GM12878 (cell line): ENCODE data around the gene ZNF668. TPM values are rescaled to one million over a fixed set of nuclear protein-coding genes. Genes with fewer than 3 reads are reported as not detected.

Experiments used
- ATAC-seq: fragments of 200-7000 bp; cut with Tn5 transposase; 3 replicates; pipeline ENCODE4 v1.9.1; 2020; ENCODE audit warnings: mild to moderate bottlenecking, moderate library complexity
- BruUV-seq: library from RNA; stranded (reverse); fragments of 400-500 nt; replicated peaks from 2 replicates; lab custom pipeline; 2021; lab: Mats Ljungman, UMichigan
- CTCF ChIA-PET: fragments of 300-600 bp; sonication (Branson Sonifier 250); formaldehyde crosslinking; extraction: SDS; loops from one replicate; lab custom pipeline; 2021; ENCODE audit warnings: inconsistent platforms; lab: Yijun Ruan, JAX
- POLR2A ChIA-PET: fragments of 350-600 bp; formaldehyde crosslinking; extraction: SDS; loops from one replicate; lab custom pipeline; 2021; ENCODE audit warnings: inconsistent platforms; lab: Charles Lee
- RAD21 ChIA-PET: fragments of 300-600 bp; sonication (Branson Sonifier 250); formaldehyde crosslinking; loops from one replicate; lab custom pipeline; 2023; ENCODE audit warnings: antibody characterized with exemption; ENCODE audit not compliant: unreplicated experiment; lab: Charles Lee
- SMC1A ChIA-PET: fragments of 300-600 bp; sonication (Branson Sonifier 250); formaldehyde crosslinking; loops from one replicate; lab custom pipeline; 2023; ENCODE audit not compliant: unreplicated experiment, uncharacterized antibody; lab: Charles Lee
- DNase-seq: peaks from one replicate; pipeline ENCODE4 v3.0.0-alpha.2; 2011; ENCODE audit warnings: low read depth, low spot score
- FAIRE-seq: peaks from 3 replicates; lab custom pipeline; 2011; peaks lifted over from hg19 to GRCh38; lab: Jason Lieb, UNC
- H2AFZ ChIP-seq: 2 replicates; pipeline ENCODE4 v1.6.0; 2011; ENCODE audit warnings: low read depth, low read length, control low read depth; ENCODE audit not compliant: control insufficient read depth
- H3K27ac ChIP-seq: 2 replicates; pipeline ENCODE4 v1.5.1; 2011; ENCODE audit warnings: control low read depth; ENCODE audit not compliant: control insufficient read depth, insufficient read depth
- H3K27me3 ChIP-seq, 2 experiments: replicated peaks in 1 of 2; 2 replicates each; pipeline versions ENCODE4 v1.6.0 to v1.6.1; 2011; ENCODE audit warnings: low read length in 1 of 2; ENCODE audit not compliant: control insufficient read depth in 2 of 2, insufficient read depth in 2 of 2
- H3K36me3 ChIP-seq, 2 experiments: 2 replicates each; pipeline ENCODE4 v1.5.1; 2011; ENCODE audit warnings: low read length in 1 of 2; ENCODE audit not compliant: control insufficient read depth in 2 of 2, insufficient read depth in 2 of 2
- H3K4me1 ChIP-seq: 2 replicates; pipeline ENCODE4 v1.6.1; 2011; ENCODE audit warnings: mild to moderate bottlenecking, low read length, moderate library complexity, mixed read lengths; ENCODE audit not compliant: control insufficient read depth, insufficient read depth
- H3K4me2 ChIP-seq: 2 replicates; pipeline ENCODE4 v1.6.0; 2011; ENCODE audit warnings: control low read depth; ENCODE audit not compliant: control insufficient read depth, insufficient read depth
- H3K4me3 ChIP-seq: fragments of 200-600 bp; sonication (generic); 2 replicates; pipeline ENCODE4 v1.5.1; 2016
- H3K79me2 ChIP-seq: 2 replicates; pipeline ENCODE4 v1.6.0; 2011; ENCODE audit warnings: low read length; ENCODE audit not compliant: control insufficient read depth, insufficient read depth
- H3K9ac ChIP-seq: 2 replicates; pipeline ENCODE4 v1.8.0; 2011; ENCODE audit warnings: low read length, control low read depth, mixed read lengths; ENCODE audit not compliant: control insufficient read depth, insufficient read depth
- H3K9me3 ChIP-seq: replicated peaks from 3 replicates; pipeline ENCODE4 v1.5.1; 2011; ENCODE audit warnings: mild to moderate bottlenecking, low read length; ENCODE audit not compliant: control insufficient read depth, insufficient read depth
- H4K20me1 ChIP-seq: 2 replicates; pipeline ENCODE4 v1.6.0; 2011; ENCODE audit not compliant: control insufficient read depth, insufficient read depth
- EP300 ChIP-seq, 2 experiments: fragments of 150-350 bp in 1 of 2; IDR thresholded peaks; 2 replicates each; pipeline ENCODE4 v1.6.1; 2011 to 2012; ENCODE audit warnings: low read depth in 2 of 2, low read length in 2 of 2, borderline replicate concordance in 1 of 2, improper control_type of control experiment in 1 of 2, inconsistent platforms in 1 of 2; ENCODE audit not compliant: control insufficient read depth in 1 of 2
- POLR2A ChIP-seq: IDR thresholded peaks from 2 replicates; pipeline ENCODE4 v1.6.1; 2011; ENCODE audit warnings: low read depth, mild to moderate bottlenecking, low read length
- RAD21 ChIP-seq: IDR thresholded peaks from 2 replicates; pipeline ENCODE4 v1.6.1; 2011; ENCODE audit warnings: mild to moderate bottlenecking, low read depth, low read length, moderate library complexity; ENCODE audit not compliant: insufficient read depth
- WGBS: methylation state at CpG from one replicate; pipeline ENCODE4 v1.1.6; 2016; ENCODE audit warnings: low lambda C conversion rate; ENCODE audit not compliant: insufficient replicate concordance, insufficient coverage; ENCODE audit errors: missing lambda C conversion rate; 5-methylcytosine and 5-hydroxymethylcytosine counted together
- in situ Hi-C: fragments of 300-500 bp; cut with MboI; formaldehyde crosslinking; loops from 9 replicates; pipeline ENCODE4 v1.14.3; 2018; ENCODE audit warnings: mixed read lengths
- intact Hi-C: fragments of 100-400 bp; cut with micrococcal nuclease; formaldehyde crosslinking; loops from one replicate; pipeline ENCODE4 v1.14.2; 2022; ENCODE audit not compliant: unreplicated experiment
- polyA plus RNA-seq, 11 experiments: library from polyadenylated mRNA; depleted of rRNA in 4 of 11; unstranded in 6 of 11; stranded (reverse) in 5 of 11; fragments of >200 nt; fragmentation: Nextera tagmentation in 4 of 11; fragmentation: Illumina TruSeq in 1 of 11; extraction: Ambion mirVana in 4 of 11; extraction: Trizol in 1 of 11; gene quantifications; 1 replicate in 1 of 11; 2 replicates in 10 of 11; pipeline versions ENCODE4 v1.2.1 to v1.2.3, GENCODE V29; 2011 to 2016; ENCODE audit warnings: inconsistent platforms in 2 of 11, missing spikeins in 2 of 11, low read depth in 1 of 11
- total RNA-seq, 4 experiments: library from RNA; depleted of rRNA in 3 of 4; stranded (reverse); fragments of >200 nt in 3 of 4; fragmentation: Illumina TruSeq in 1 of 4; extraction: Trizol in 1 of 4; gene quantifications; 2 replicates each; pipeline versions ENCODE4 v1.2.1 to v1.2.3, GENCODE V29; 2013 to 2021
- TF ChIP-seq, protein P1 (sequence below): fragments of 450-650 bp; formaldehyde crosslinking; IDR thresholded peaks from 2 replicates; pipeline ENCODE4 v1.5.0; 2022; ENCODE audit warnings: mild to moderate bottlenecking, missing genetic modification characterization

Gene ZNF668
- total and polyA plus RNA-seq, 10 of the 15 experiments (the other 5 are each of a cell fraction or from before 2014, with no cell fraction given): 0.05 to 20.7 (median 10.0) TPM; not detected in 1

DNA sequence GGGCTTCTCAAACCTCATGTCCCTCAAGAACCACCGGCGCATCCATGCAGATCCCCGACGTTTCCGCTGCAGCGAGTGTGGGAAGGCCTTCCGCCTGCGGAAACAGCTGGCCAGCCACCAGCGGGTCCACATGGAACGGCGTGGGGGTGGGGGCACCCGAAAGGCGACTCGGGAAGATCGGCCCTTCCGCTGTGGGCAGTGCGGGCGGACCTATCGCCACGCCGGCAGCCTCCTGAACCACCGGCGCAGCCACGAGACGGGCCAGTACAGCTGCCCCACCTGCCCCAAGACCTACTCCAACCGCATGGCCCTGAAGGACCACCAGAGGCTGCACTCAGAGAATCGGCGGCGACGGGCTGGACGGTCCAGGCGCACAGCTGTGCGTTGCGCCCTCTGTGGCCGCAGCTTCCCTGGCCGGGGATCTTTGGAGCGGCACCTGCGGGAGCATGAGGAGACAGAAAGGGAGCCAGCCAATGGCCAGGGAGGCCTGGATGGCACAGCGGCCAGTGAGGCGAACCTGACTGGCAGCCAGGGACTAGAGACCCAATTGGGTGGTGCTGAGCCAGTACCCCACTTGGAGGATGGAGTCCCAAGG, 6.1 kb upstream of the ZNF668 start (continued):
- TF ChIP-seq, protein P1, sequence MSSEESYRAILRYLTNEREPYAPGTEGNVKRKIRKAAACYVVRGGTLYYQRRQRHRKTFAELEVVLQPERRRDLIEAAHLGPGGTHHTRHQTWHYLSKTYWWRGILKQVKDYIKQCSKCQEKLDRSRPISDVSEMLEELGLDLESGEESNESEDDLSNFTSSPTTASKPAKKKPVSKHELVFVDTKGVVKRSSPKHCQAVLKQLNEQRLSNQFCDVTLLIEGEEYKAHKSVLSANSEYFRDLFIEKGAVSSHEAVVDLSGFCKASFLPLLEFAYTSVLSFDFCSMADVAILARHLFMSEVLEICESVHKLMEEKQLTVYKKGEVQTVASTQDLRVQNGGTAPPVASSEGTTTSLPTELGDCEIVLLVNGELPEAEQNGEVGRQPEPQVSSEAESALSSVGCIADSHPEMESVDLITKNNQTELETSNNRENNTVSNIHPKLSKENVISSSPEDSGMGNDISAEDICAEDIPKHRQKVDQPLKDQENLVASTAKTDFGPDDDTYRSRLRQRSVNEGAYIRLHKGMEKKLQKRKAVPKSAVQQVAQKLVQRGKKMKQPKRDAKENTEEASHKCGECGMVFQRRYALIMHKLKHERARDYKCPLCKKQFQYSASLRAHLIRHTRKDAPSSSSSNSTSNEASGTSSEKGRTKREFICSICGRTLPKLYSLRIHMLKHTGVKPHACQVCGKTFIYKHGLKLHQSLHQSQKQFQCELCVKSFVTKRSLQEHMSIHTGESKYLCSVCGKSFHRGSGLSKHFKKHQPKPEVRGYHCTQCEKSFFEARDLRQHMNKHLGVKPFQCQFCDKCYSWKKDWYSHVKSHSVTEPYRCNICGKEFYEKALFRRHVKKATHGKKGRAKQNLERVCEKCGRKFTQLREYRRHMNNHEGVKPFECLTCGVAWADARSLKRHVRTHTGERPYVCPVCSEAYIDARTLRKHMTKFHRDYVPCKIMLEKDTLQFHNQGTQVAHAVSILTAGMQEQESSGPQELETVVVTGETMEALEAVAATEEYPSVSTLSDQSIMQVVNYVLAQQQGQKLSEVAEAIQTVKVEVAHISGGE: no peak
- no peak for TF ChIP-seq RAD21

DNA sequence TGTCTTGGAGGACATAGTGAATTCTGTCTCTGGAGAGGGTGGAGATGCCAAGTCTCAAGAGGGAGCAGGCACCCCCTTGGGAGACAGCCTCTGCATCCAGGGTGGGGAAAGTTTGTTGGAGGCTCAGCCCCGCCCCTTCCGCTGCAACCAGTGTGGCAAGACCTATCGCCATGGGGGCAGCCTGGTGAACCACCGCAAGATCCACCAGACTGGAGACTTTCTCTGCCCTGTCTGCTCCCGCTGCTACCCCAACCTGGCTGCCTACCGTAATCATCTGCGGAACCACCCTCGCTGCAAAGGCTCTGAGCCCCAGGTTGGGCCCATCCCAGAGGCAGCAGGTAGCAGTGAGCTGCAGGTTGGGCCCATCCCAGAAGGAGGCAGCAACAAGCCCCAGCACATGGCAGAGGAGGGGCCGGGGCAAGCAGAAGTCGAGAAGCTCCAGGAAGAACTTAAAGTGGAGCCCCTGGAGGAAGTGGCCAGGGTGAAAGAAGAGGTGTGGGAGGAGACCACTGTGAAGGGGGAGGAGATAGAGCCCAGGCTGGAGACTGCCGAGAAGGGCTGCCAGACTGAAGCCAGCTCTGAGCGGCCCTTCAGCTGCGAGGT, 5.4 kb upstream of the ZNF668 start:
- in situ Hi-C loops: no loop called here
- H3K9ac ChIP-seq: no peak overlapping the region

More for the DNA sequence above, 5.4 kb upstream of the ZNF668 start:
- 99% methylated on average over 13 of the region's 13 CpGs for WGBS
- no peak for ATAC-seq
- Histone ChIP-seq H3K36me3 (peaks cover 8 to 14% of the 10 kb centered on the region in 2 experiments; a peak in 3 of 4 replicates), H3K27ac (no peak overlapping the region), H3K4me3 (no peak overlapping the region)
- intact Hi-C loops: loop anchor here (10.0 kb wide), 1 partner anchor 85 kb away; no protein-coding TSS in a partner anchor
- no TSS peak for BruUV-seq
- TF ChIP-seq EP300 (IDR thresholded peaks at IDR 0.05; ENCODE audit: borderline replicate concordance in 1 of 2, control insufficient read depth in 1 of 2, low read depth in 2 of 2, low read length in 2 of 2): no peak
- TF ChIP-seq POLR2A: 0 out of 2 replicates have a peak, but pooled peaks have one; percentile 27
- TF ChIP-seq, all 136 proteins: peak for 1
- DNase-seq (no peak), FAIRE-seq (no peak)
- Histone ChIP-seq H3K4me2 (no peak overlapping the region), H3K9me3 (no peaks in the 10 kb centered on the region), H4K20me1 (no peaks in the 10 kb centered on the region; the same call in 1 of the 2 replicates), H3K27me3 (no peaks in the 10 kb centered on the region), H3K79me2 (peaks cover 15% of the 10 kb centered on the region), H2AFZ (no peak overlapping the region), H3K4me1 (no peaks in the 10 kb centered on the region; the same call in 1 of the 2 replicates)
- POLR2A ChIA-PET: interaction anchor here (0.5 kb wide), 1 partner anchor 31 kb away, joined by 3 read pairs; no protein-coding TSS in a partner anchor
- RAD21 ChIA-PET: no interaction called here
- SMC1A ChIA-PET: no interaction called here
- CTCF ChIA-PET: no interaction called here
